ENCODE results near the gene PGD. TPM values are rescaled to one million over a fixed set of nuclear protein-coding genes. Genes with fewer than 3 reads are reported as not detected.

PGD gene
- total and polyA plus RNA-seq, 2 of the 13 experiments (the other 11 are each of a cell fraction or from before 2014, with no cell fraction given): 64.8 to 210 TPM

GRCh38 chr1:10361515-10361914 lies 37.3 kb upstream of the PGD start:
- no peak overlapping the region for H2AFZ ChIP-seq (ENCODE audit: low read length)
- H3K4me2 ChIP-seq (ENCODE audit: low read depth, low read length): no peak overlapping the region
- H3K4me1 ChIP-seq (ENCODE audit: insufficient read depth, low read length): no peaks in the 10 kb centered on the region
- no peaks in the 10 kb centered on the region for H3K79me2 ChIP-seq (ENCODE audit: insufficient read depth, low read length)
- H3K27ac ChIP-seq (ENCODE audit: extremely low read length, insufficient read depth, low read length): no peak overlapping the region
- intact Hi-C loops (cut with micrococcal nuclease; ENCODE audit: unreplicated experiment) (no loop called here), in situ Hi-C loops (cut with HindIII; ENCODE audit: extremely low pct_ligation_motif_present, low pct_unique_long_range_greater_than_20kb) (no loop called here)
- no peak overlapping the region for H3K4me3 ChIP-seq (replicated peaks in 1 of 3; ENCODE audit: insufficient read depth in 1 of 3, low read depth in 2 of 3, low read length in 3 of 3)
- no peak overlapping the region for H3K9ac ChIP-seq (ENCODE audit: insufficient read depth, low read depth, low read length)
- no peaks in the 10 kb centered on the region for H3K27me3 ChIP-seq (ENCODE audit: control insufficient read depth in 1 of 2, insufficient read depth in 2 of 2, low read length in 2 of 2)
- H3K36me3 ChIP-seq (replicated peaks in 1 of 2; ENCODE audit: control insufficient read depth in 1 of 2, insufficient read depth in 2 of 2, low read length in 2 of 2): peaks cover 16 to 33% of the 10 kb centered on the region in 2 experiments
- WGBS (ENCODE audit: low lambda C conversion rate): 97% methylated on average over 10 of the region's 10 CpGs
- no peak for ATAC-seq
- no peak for TF ChIP-seq FOXP4 (CRISPR knock-in tag; IDR thresholded peaks at IDR 0.05)
- TF ChIP-seq FOXO1 (CRISPR knock-in tag; IDR thresholded peaks at IDR 0.05): no peak
- TF ChIP-seq GLMP (CRISPR knock-in tag; IDR thresholded peaks at IDR 0.05; ENCODE audit: borderline replicate concordance): no peak
- TF ChIP-seq HINFP (CRISPR knock-in tag; IDR thresholded peaks at IDR 0.05; ENCODE audit: low read depth): no peak
- TF ChIP-seq CCDC6 (CRISPR knock-in tag; IDR thresholded peaks at IDR 0.05): no peak
- TF ChIP-seq ZBTB7B (CRISPR knock-in tag; IDR thresholded peaks at IDR 0.05): no peak
- TF ChIP-seq AKAP8 (CRISPR knock-in tag; IDR thresholded peaks at IDR 0.05): no peak
- TF ChIP-seq CENPX (CRISPR knock-in tag; IDR thresholded peaks at IDR 0.05): no peak
- DNase-seq (ENCODE audit: low spot score): no peak
- H3K9me3 ChIP-seq (ENCODE audit: low read length): no peaks in the 10 kb centered on the region
- no peak for FAIRE-seq
- POLR2A ChIA-PET: no interaction called here
- no TSS peak for BruUV-seq (replicated peaks)
- CTCF ChIA-PET (ENCODE audit: low intra/inter-chr PET ratio, low total read pairs): no interaction called here
- no peaks in the 10 kb centered on the region for H4K20me1 ChIP-seq (ENCODE audit: insufficient read depth, low read length)
